Panc1 (cell line): ENCODE data around the gene NFATC4.

ENCODE experiments used
- POLR2AphosphoS5 ChIP-seq: IDR thresholded peaks from 2 replicates; pipeline ENCODE4 v1.6.1; 2012; ENCODE audit warnings: mild to moderate bottlenecking, low read depth, low read length, moderate library complexity
- SIN3A ChIP-seq: IDR thresholded peaks from 2 replicates; pipeline ENCODE4 v1.6.1; 2012; ENCODE audit warnings: low read depth, mild to moderate bottlenecking, low read length, moderate library complexity, borderline replicate concordance; ENCODE audit not compliant: insufficient read depth
- TF ChIP-seq, protein P1 (sequence below): fragments of 450-650 bp; IDR thresholded peaks from 2 replicates; pipeline ENCODE4 v1.5.1; 2017; ENCODE audit warnings: mild to moderate bottlenecking
- TF ChIP-seq, protein P2 (sequence below), 2 experiments: IDR thresholded peaks; 2 replicates each; pipeline ENCODE4 v1.6.1; 2011 to 2012; ENCODE audit warnings: low read depth in 2 of 2, control low read depth in 1 of 2, low read length in 1 of 2, mild to moderate bottlenecking in 1 of 2, moderate library complexity in 1 of 2; ENCODE audit not compliant: insufficient read depth in 1 of 2

DNA sequence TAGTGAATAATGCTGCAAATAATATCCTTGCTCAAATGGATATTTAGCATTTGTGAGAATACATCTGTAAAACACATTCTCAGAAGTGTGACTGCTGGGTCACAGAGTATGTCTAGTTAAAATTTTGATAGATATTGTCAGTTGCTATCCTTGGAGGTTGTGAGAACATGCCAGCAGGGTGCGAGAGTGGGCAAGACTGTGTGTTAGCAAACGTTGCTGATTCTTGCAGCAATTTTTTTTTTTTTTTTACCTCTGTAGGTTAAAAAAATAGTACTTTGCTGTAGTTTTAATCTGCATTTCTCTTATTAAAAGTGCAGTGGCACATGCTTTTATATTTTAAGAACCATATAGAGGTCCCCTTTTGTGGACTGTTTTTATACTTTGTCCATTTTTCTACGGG lies 26.3 kb downstream of the NFATC4 start:
- TF ChIP-seq, protein P1, sequence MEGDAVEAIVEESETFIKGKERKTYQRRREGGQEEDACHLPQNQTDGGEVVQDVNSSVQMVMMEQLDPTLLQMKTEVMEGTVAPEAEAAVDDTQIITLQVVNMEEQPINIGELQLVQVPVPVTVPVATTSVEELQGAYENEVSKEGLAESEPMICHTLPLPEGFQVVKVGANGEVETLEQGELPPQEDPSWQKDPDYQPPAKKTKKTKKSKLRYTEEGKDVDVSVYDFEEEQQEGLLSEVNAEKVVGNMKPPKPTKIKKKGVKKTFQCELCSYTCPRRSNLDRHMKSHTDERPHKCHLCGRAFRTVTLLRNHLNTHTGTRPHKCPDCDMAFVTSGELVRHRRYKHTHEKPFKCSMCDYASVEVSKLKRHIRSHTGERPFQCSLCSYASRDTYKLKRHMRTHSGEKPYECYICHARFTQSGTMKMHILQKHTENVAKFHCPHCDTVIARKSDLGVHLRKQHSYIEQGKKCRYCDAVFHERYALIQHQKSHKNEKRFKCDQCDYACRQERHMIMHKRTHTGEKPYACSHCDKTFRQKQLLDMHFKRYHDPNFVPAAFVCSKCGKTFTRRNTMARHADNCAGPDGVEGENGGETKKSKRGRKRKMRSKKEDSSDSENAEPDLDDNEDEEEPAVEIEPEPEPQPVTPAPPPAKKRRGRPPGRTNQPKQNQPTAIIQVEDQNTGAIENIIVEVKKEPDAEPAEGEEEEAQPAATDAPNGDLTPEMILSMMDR, result no peak
- TF ChIP-seq POLR2AphosphoS5, result no peak
- no peak for TF ChIP-seq SIN3A
- TF ChIP-seq, protein P2, sequence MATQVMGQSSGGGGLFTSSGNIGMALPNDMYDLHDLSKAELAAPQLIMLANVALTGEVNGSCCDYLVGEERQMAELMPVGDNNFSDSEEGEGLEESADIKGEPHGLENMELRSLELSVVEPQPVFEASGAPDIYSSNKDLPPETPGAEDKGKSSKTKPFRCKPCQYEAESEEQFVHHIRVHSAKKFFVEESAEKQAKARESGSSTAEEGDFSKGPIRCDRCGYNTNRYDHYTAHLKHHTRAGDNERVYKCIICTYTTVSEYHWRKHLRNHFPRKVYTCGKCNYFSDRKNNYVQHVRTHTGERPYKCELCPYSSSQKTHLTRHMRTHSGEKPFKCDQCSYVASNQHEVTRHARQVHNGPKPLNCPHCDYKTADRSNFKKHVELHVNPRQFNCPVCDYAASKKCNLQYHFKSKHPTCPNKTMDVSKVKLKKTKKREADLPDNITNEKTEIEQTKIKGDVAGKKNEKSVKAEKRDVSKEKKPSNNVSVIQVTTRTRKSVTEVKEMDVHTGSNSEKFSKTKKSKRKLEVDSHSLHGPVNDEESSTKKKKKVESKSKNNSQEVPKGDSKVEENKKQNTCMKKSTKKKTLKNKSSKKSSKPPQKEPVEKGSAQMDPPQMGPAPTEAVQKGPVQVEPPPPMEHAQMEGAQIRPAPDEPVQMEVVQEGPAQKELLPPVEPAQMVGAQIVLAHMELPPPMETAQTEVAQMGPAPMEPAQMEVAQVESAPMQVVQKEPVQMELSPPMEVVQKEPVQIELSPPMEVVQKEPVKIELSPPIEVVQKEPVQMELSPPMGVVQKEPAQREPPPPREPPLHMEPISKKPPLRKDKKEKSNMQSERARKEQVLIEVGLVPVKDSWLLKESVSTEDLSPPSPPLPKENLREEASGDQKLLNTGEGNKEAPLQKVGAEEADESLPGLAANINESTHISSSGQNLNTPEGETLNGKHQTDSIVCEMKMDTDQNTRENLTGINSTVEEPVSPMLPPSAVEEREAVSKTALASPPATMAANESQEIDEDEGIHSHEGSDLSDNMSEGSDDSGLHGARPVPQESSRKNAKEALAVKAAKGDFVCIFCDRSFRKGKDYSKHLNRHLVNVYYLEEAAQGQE (IDR thresholded peaks at IDR 0.05; ENCODE audit: insufficient read depth in 1 of 2, low read depth in 2 of 2, low read length in 1 of 2), result no peak
